Omental fat pad (tissue), 4 donors: ENCODE results near the gene PRR5L. TPM values are rescaled to one million over a fixed set of nuclear protein-coding genes. Genes with fewer than 3 reads are reported as not detected.

ENCODE experiments used
- ATAC-seq: fragments of 150-250 bp; one replicate; pipeline ENCODE4 v1.9.1; 2016; ENCODE audit warnings: mild to moderate bottlenecking, moderate library complexity; ENCODE audit not compliant: low FRiP score
- DNase-seq: peaks from one replicate; pipeline ENCODE4 v3.0.0-alpha.2; 2019; ENCODE audit warnings: low spot score
- CTCF ChIP-seq, 3 donors: fragments of 450-650 bp; IDR thresholded peaks; one replicate each; pipeline ENCODE4 v1.5.1; 2016 to 2017; ENCODE audit warnings: antibody characterized with exemption in 3 of 3, mild to moderate bottlenecking in 3 of 3, moderate library complexity in 2 of 3
- total RNA-seq, 4 donors: library from RNA; depleted of rRNA; stranded (reverse); fragments of >200 nt; gene quantifications; one replicate each; pipeline ENCODE4 v1.1.0, GENCODE V29; 2016

The PRR5L gene
- total RNA-seq, 4 donors from 2014 or later = 8.7 to 26.8 (median 16.2) TPM

- no peak for DNase-seq
- TF ChIP-seq CTCF (IDR thresholded peaks at IDR 0.05) = no peak
- no peak for ATAC-seq
These were observed 125.6 kb downstream of the PRR5L start for GRCh38 chr11:36421546-36422155.

GRCh38 chr11:36425561-36426081 lies 129.5 kb downstream of the PRR5L start:
- ATAC-seq = no peak

GRCh38 chr11:36426226-36426848 lies 130.2 kb downstream of the PRR5L start:
- TF ChIP-seq CTCF (IDR thresholded peaks at IDR 0.05) = no peak
- no peak for DNase-seq
- no peak for ATAC-seq

More at GRCh38 chr11:36425561-36426081, 129.5 kb downstream of the PRR5L start:
- no peak for TF ChIP-seq CTCF (IDR thresholded peaks at IDR 0.05)
- no peak for DNase-seq

- ATAC-seq (no peak), DNase-seq (no peak)
- no peak for TF ChIP-seq CTCF (IDR thresholded peaks at IDR 0.05)
These were observed 131.0 kb downstream of the PRR5L start for GRCh38 chr11:36427079-36427478.

- no peak for TF ChIP-seq CTCF (IDR thresholded peaks at IDR 0.05)
- DNase-seq (no peak), ATAC-seq (no peak)
These were observed 131.8 kb downstream of the PRR5L start for GRCh38 chr11:36427876-36428275.

- DNase-seq = no peak
- no peak for TF ChIP-seq CTCF (IDR thresholded peaks at IDR 0.05)
- peak; percentile 99 for ATAC-seq
These were observed 135.5 kb downstream of the PRR5L start for GRCh38 chr11:36431429-36432092.
